HEK293T (cell line): ENCODE results near the gene RBFOX2.

ENCODE experiments used
- ARNT ChIP-seq: fragments of 450-650 bp; IDR thresholded peaks from 2 replicates; pipeline ENCODE4 v1.6.1; 2017; ENCODE audit warnings: mild to moderate bottlenecking
- BHLHE40 ChIP-seq: fragments of 450-650 bp; IDR thresholded peaks from 2 replicates; pipeline ENCODE4 v1.6.1; 2016; ENCODE audit warnings: mild to moderate bottlenecking, moderate library complexity, borderline replicate concordance
- ELF4 ChIP-seq: fragments of 450-650 bp; IDR thresholded peaks from 2 replicates; pipeline ENCODE4 v1.6.1; 2017; ENCODE audit warnings: antibody characterized with exemption
- FOXK2 ChIP-seq: fragments of 450-650 bp; IDR thresholded peaks from 2 replicates; pipeline ENCODE4 v1.6.1; 2016; ENCODE audit warnings: mild to moderate bottlenecking
- SUZ12 ChIP-seq: fragments of 450-650 bp; IDR thresholded peaks from 2 replicates; pipeline ENCODE4 v1.6.1; 2016; ENCODE audit warnings: mild to moderate bottlenecking

DNA sequence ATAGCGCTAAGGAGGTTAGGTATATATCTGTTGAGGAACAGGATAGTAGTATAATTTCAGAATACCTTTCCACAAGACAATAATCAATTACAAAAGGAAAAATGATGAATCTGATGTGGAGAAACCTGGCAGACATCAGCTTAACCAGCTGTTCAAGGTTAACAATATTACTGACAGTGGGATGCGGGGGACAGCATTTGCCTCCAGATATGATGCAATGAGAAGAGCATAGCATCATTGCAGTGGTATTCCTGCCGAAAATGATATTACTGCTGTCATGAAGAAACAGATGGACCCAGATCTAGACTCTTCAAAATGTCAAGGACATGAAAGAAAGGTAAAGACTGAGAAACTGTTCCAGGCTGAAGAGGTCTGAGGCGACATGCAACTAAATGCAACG lies 49.7 kb downstream of the RBFOX2 start:
- TF ChIP-seq FOXK2 (no peak), BHLHE40 (no peak), SUZ12 (no peak), ARNT (no peak), ELF4 (no peak)
